SK-N-SH (cell line): ENCODE measurements around the gene YAF2. TPM values are rescaled to one million over a fixed set of nuclear protein-coding genes. Genes with fewer than 3 reads are reported as not detected.
A peak's percentile ranks its signal among the peaks of the same experiment; 100 is the strongest.

Experiments used
- CTCF ChIA-PET: fragments of 300-600, 350-600 bp; formaldehyde crosslinking; extraction: SDS; loops from one replicate; lab custom pipeline; 2021; lab: Yijun Ruan, JAX
- POLR2A ChIA-PET: fragments of 350-600 bp; sonication (Branson Sonifier 250); formaldehyde crosslinking; extraction: SDS; loops from one replicate; lab custom pipeline; 2020; ENCODE audit warnings: antibody characterized with exemption, inconsistent platforms; lab: Yijun Ruan, JAX
- DNase-seq: peaks from one replicate; pipeline ENCODE4 v3.0.0; 2012
- H2AFZ ChIP-seq: fragments of 200-600 bp; sonication (generic); 2 replicates; pipeline ENCODE4 v1.8.1; 2016; ENCODE audit warnings: antibody characterized with exemption, mild to moderate bottlenecking, low read depth
- H3F3A ChIP-seq: fragments of 200-600 bp; sonication (generic); replicated peaks from 2 replicates; pipeline ENCODE3; 2016; ENCODE audit warnings: antibody characterized with exemption, mild to moderate bottlenecking; ENCODE audit not compliant: insufficient read depth
- H3K27ac ChIP-seq, 2 experiments: fragments of 200-500 bp in 1 of 2; fragments of 200-600 bp in 1 of 2; sonication (Bioruptor generic) in 1 of 2; sonication (generic), shearing (Covaris generic) in 1 of 2; 2 replicates each; pipeline versions ENCODE4 v1.5.1 to v1.6.1; 2014 to 2016; ENCODE audit warnings: low read depth in 2 of 2, inconsistent platforms in 1 of 2, low read length in 1 of 2, mild to moderate bottlenecking in 1 of 2, mixed read lengths in 1 of 2
- H3K27me3 ChIP-seq: fragments of 200-600 bp; sonication (generic), shearing (Covaris generic); 2 replicates; pipeline ENCODE4 v1.6.1; 2016; ENCODE audit warnings: mixed run types; ENCODE audit not compliant: insufficient read depth
- H3K36me3 ChIP-seq, 2 experiments: fragments of 200-500 bp in 1 of 2; fragments of 200-600 bp in 1 of 2; sonication (Bioruptor generic) in 1 of 2; sonication (generic) in 1 of 2; replicated peaks in 1 of 2; 2 replicates each; pipeline versions ENCODE3 to v1.5.1; 2014 to 2016; ENCODE audit warnings: low read length in 1 of 2, mild to moderate bottlenecking in 1 of 2; ENCODE audit not compliant: insufficient read depth in 2 of 2, control insufficient read depth in 1 of 2
- H3K4me1 ChIP-seq, 2 experiments: fragments of 200-500 bp in 1 of 2; fragments of 200-600 bp in 1 of 2; sonication (Bioruptor generic) in 1 of 2; sonication (generic), shearing (Covaris generic) in 1 of 2; 2 replicates each; pipeline versions ENCODE4 v1.5.1 to v1.6.1; 2014 to 2016; ENCODE audit warnings: low read depth in 1 of 2, low read length in 1 of 2, mixed run types in 1 of 2; ENCODE audit not compliant: insufficient read depth in 2 of 2, control insufficient read depth in 1 of 2
- H3K4me2 ChIP-seq: fragments of 200-600 bp; sonication (generic), shearing (Covaris generic); 2 replicates; pipeline ENCODE4 v1.6.1; 2017; ENCODE audit warnings: mixed run types
- H3K4me3 ChIP-seq, 2 experiments: fragments of 200-500 bp in 1 of 2; fragments of 200-600 bp in 1 of 2; sonication (Bioruptor generic) in 1 of 2; sonication (generic), shearing (Covaris generic) in 1 of 2; 2 replicates each; pipeline versions ENCODE4 v1.5.1 to v1.8.1; 2014 to 2016; ENCODE audit warnings: low read depth in 2 of 2, inconsistent platforms in 1 of 2, low read length in 1 of 2, mild to moderate bottlenecking in 1 of 2, mixed read lengths in 1 of 2, moderate library complexity in 1 of 2
- H3K79me2 ChIP-seq: fragments of 200-600 bp; sonication (generic); 2 replicates; pipeline ENCODE4 v1.8.1; 2017; ENCODE audit warnings: mild to moderate bottlenecking; ENCODE audit not compliant: insufficient read depth
- H3K9ac ChIP-seq: fragments of 200-600 bp; sonication (generic); 2 replicates; pipeline ENCODE4 v1.6.1; 2017; ENCODE audit warnings: mixed run types
- H3K9me2 ChIP-seq: fragments of 200-600 bp; sonication (generic); 2 replicates; pipeline ENCODE4 v1.6.1; 2017; ENCODE audit warnings: mixed run types
- H3K9me3 ChIP-seq: fragments of 200-600 bp; sonication (generic); 2 replicates; pipeline ENCODE4 v1.6.1; 2017; ENCODE audit warnings: mixed run types, mild to moderate bottlenecking, moderate library complexity
- H4K20me1 ChIP-seq: fragments of 200-600 bp; sonication (generic); 2 replicates; pipeline ENCODE4 v1.6.1; 2017; ENCODE audit warnings: mild to moderate bottlenecking, mixed run types; ENCODE audit not compliant: insufficient read depth
- FOSL2 ChIP-seq: IDR thresholded peaks from 2 replicates; pipeline ENCODE4 v1.4.0; 2012; ENCODE audit warnings: low read depth, mild to moderate bottlenecking, moderate library complexity, borderline replicate concordance
- GATA2 ChIP-seq: sonication (generic); formaldehyde crosslinking; IDR thresholded peaks from 2 replicates; pipeline ENCODE4 v1.5.0; 2020; ENCODE audit warnings: mild to moderate bottlenecking, missing genetic modification reagents
- JUND ChIP-seq: IDR thresholded peaks from 2 replicates; pipeline ENCODE4 v1.4.0; 2012
- MEF2A ChIP-seq: IDR thresholded peaks from 2 replicates; pipeline ENCODE4 v1.4.0; 2012; ENCODE audit warnings: low read depth, borderline replicate concordance
- NFIC ChIP-seq: IDR thresholded peaks from 2 replicates; pipeline ENCODE4 v1.4.0; 2012; ENCODE audit warnings: borderline replicate concordance
- PBX3 ChIP-seq: IDR thresholded peaks from 2 replicates; pipeline ENCODE4; 2012
- RAD21 ChIP-seq: IDR thresholded peaks from 2 replicates; pipeline ENCODE4 v1.6.1; 2012; ENCODE audit warnings: mild to moderate bottlenecking, low read length
- TEAD4 ChIP-seq: IDR thresholded peaks from 2 replicates; pipeline ENCODE4 v1.4.0; 2012; ENCODE audit warnings: mild to moderate bottlenecking, borderline replicate concordance; ENCODE audit not compliant: insufficient read depth
- WGBS: methylation state at CpG from one replicate; pipeline ENCODE4 v1.1.6; 2017; ENCODE audit warnings: low lambda C conversion rate; 5-methylcytosine and 5-hydroxymethylcytosine counted together
- polyA plus RNA-seq, 3 experiments: library from polyadenylated mRNA; depleted of rRNA; stranded (reverse); fragments of >200 nt; gene quantifications; 2 replicates each; pipeline ENCODE4 v1.2.3, GENCODE V29; 2012
- TF ChIP-seq, protein P1 (sequence below): IDR thresholded peaks from 2 replicates; pipeline ENCODE4 v1.4.0; 2012; ENCODE audit warnings: low read depth, borderline replicate concordance

Gene YAF2
- polyA plus RNA-seq, 1 of the 3 experiments (the other 2 are of a cell fraction), result 5.3 TPM

- ChIA-PET POLR2A (no interaction called here), CTCF (interaction anchor here (0.9 to 2.2 kb wide), 4 partner anchors 10 to 191 kb away, joined by 3 to 7 read pairs (median 4); no protein-coding TSS in a partner anchor)
- H3K79me2 ChIP-seq, result peaks cover 83% of the 10 kb centered on the region
- no peaks in the 10 kb centered on the region for H3K9me2 ChIP-seq
- no peaks in the 10 kb centered on the region for H3K36me3 ChIP-seq
- WGBS, result 62% methylated on average over 3 of the region's 3 CpGs
- no peak overlapping the region for H2AFZ ChIP-seq
- H3K27me3 ChIP-seq, result no peaks in the 10 kb centered on the region
- H3K27ac ChIP-seq, result no peak overlapping the region
- DNase-seq, result no peak
- peaks cover 4 to 11% of the 10 kb centered on the region in 2 experiments; a peak in 3 of 4 replicates for H3K4me1 ChIP-seq
- H4K20me1 ChIP-seq, result peaks cover 29% of the 10 kb centered on the region
- H3K9ac ChIP-seq, result no peak overlapping the region
- peaks cover 9% of the 10 kb centered on the region for H3F3A ChIP-seq
- H3K4me3 ChIP-seq, result no peak overlapping the region
- peak; percentile 8; the same call in 1 of the 2 replicates for TF ChIP-seq PBX3
- TF ChIP-seq NFIC, result no peak
- no peak for TF ChIP-seq JUND
- no peak for TF ChIP-seq GATA2 (CRISPR knock-in tag)
- no peak overlapping the region for H3K4me2 ChIP-seq
- no peaks in the 10 kb centered on the region for H3K9me3 ChIP-seq
Observed at GRCh38 chr12:42140901-42141300, 97.1 kb downstream of the YAF2 start.

- peak overlapping the region in 1 of 2 experiments; percentile 41; a peak in 1 of 4 replicates for H3K27ac ChIP-seq
Observed at GRCh38 chr12:42135259-42135814, 102.7 kb downstream of the YAF2 start.

More at GRCh38 chr12:42135259-42135814, 102.7 kb downstream of the YAF2 start:
- Histone ChIP-seq H3K4me3 (no peak overlapping the region), H4K20me1 (peaks cover 13% of the 10 kb centered on the region), H3K9ac (no peak overlapping the region), H3K9me3 (no peaks in the 10 kb centered on the region), H3K79me2 (peaks cover 89% of the 10 kb centered on the region), H3K9me2 (no peaks in the 10 kb centered on the region), H3K4me2 (no peak overlapping the region), H2AFZ (no peak overlapping the region), H3K36me3 (no peaks in the 10 kb centered on the region), H3F3A (peaks cover 21% of the 10 kb centered on the region), H3K4me1 (peaks cover 5 to 16% of the 10 kb centered on the region in 2 experiments; a peak in 2 of 4 replicates), H3K27me3 (no peaks in the 10 kb centered on the region)
- no peak for TF ChIP-seq TEAD4
- TF ChIP-seq, protein P1, sequence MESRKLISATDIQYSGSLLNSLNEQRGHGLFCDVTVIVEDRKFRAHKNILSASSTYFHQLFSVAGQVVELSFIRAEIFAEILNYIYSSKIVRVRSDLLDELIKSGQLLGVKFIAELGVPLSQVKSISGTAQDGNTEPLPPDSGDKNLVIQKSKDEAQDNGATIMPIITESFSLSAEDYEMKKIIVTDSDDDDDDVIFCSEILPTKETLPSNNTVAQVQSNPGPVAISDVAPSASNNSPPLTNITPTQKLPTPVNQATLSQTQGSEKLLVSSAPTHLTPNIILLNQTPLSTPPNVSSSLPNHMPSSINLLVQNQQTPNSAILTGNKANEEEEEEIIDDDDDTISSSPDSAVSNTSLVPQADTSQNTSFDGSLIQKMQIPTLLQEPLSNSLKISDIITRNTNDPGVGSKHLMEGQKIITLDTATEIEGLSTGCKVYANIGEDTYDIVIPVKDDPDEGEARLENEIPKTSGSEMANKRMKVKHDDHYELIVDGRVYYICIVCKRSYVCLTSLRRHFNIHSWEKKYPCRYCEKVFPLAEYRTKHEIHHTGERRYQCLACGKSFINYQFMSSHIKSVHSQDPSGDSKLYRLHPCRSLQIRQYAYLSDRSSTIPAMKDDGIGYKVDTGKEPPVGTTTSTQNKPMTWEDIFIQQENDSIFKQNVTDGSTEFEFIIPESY, result no peak
- no peak for TF ChIP-seq JUND
- TF ChIP-seq FOSL2, result peak; percentile 28; the same call in 1 of the 2 replicates
- TF ChIP-seq MEF2A, result no peak
- no peak for TF ChIP-seq RAD21
- DNase-seq, result no peak
- POLR2A ChIA-PET, result no interaction called here
- CTCF ChIA-PET, result interaction anchor here (0.8 kb wide), 1 partner anchor 434 kb away, joined by 3 read pairs; no protein-coding TSS in a partner anchor
- WGBS, result 75% methylated on average over 3 of the region's 3 CpGs
